ENCODE measurements around the gene RPS6KL1.

The RPS6KL1 gene

DNA sequence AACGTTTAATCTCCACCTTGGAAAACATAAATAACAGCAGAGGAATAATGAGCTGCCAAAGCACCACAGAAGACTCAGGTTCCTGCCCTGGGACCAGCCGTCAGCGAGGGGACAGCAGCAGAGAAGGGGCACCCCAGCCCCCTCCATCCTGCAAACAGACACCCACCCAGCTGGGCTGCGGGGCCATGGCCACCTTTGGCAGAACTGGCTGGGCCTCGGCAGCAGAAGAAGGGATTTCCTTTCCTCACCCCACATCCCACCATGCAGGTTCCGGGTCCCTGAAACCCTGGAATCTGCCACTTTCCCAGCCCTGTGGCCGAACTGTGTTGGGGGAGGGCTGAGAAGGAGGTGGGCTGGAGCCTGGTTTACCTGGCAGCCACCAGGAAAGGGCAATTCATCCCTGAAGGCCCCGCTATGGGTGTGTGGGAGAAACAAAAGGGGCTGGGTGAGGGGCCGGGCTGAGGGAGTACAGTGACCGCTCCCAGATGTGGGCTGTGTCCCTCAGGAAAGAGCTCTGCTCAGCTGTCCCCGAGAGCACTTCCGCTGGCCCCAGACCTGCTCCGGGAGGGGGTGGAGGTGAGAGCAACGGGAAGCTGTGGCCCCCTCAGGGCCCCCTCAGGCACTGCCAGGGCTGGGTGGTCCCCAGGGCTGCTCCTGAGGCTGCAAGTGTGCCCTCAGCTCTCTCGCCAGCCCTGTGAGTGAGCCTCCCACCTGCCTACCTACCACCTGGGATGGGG lies 28.6 kb upstream of the RPS6KL1 start:
- no peak for DNase-seq

DNA sequence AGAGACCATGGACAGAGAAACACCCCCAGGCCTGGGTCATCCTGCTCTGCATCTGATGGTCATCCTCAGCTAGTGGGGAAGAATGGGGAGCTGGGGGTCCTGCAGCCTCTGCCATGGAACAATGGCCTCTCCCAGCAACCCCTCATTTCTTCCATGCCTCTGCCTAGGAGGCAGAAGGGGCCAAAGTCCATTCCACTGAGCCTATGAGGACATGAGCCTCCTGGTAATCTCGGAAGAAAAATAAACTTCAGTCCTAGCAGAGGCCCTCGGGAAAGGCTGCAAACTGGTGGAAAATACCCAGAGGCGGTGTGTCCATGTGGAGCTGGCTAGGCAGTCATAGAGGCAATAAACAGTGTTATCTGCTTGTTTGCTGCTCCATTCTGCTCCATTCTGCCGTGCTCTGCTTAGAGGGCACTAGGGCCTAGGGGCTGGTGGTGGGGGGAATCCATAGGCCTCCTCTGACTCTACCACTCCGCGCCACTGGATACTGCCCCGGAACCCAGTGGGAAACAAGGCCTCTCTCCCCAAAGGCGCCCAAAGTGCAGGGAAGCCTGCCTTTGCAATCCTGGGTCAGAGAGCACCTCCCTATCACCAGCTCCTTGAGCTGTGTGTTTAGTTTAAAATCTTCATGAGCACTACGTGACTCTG lies 27.9 kb upstream of the RPS6KL1 start:
- no peak for DNase-seq

DNA sequence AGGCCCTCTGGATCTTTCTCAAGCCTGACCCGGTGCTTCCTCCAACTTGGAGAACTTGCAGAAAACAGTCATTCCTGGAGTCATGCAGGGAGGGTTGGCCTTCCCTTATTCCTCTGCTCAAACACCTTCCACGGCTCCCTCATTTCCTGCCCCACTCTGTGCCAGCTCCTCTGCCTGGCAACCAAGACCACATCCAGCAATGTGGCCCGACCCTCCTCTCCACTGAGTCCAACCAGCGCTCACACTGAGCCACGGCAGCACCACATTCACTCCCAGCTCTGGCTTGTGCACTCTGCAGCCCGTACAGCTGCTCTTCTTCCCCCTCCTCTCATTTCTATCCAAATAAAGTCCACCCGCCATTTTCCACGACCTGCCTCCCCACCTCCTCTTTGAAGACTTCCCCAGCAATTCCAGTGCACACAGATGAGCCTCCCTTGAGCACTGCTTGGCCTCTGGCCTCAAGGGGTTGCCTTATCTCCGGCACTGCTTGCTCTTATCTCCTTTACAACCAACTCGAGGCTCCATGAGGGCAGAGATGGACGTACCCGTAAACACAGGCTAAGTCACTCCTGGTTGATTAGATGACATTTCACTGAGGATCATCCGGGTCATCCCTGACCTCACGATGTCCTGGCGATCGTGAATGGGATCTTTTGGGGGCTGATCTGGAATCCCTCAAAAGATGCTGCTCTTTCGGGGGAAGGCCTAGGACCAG lies 27.0 kb upstream of the RPS6KL1 start:
- DNase-seq, result no peak

DNA sequence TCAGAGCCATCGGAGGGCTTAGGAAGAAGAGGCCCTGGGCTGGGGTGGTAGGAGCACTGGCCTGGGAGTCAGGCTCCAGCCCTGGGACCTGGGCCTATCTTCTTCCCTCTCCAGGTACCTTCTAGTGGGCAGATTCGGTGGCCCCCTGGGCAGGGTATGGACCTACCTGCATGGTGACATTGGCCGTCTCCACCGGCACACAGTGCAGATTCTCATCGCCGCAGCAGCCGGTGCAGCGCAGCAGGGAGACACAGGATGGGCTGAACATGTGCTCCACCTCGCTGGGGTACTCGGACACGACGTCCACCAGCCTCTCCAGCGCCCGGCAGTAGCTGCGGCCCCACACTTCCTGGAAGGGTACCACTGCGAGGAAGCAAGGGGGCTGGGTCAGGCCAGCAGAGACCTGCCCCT lies 26.1 kb upstream of the RPS6KL1 start:
- no peak for DNase-seq

DNA sequence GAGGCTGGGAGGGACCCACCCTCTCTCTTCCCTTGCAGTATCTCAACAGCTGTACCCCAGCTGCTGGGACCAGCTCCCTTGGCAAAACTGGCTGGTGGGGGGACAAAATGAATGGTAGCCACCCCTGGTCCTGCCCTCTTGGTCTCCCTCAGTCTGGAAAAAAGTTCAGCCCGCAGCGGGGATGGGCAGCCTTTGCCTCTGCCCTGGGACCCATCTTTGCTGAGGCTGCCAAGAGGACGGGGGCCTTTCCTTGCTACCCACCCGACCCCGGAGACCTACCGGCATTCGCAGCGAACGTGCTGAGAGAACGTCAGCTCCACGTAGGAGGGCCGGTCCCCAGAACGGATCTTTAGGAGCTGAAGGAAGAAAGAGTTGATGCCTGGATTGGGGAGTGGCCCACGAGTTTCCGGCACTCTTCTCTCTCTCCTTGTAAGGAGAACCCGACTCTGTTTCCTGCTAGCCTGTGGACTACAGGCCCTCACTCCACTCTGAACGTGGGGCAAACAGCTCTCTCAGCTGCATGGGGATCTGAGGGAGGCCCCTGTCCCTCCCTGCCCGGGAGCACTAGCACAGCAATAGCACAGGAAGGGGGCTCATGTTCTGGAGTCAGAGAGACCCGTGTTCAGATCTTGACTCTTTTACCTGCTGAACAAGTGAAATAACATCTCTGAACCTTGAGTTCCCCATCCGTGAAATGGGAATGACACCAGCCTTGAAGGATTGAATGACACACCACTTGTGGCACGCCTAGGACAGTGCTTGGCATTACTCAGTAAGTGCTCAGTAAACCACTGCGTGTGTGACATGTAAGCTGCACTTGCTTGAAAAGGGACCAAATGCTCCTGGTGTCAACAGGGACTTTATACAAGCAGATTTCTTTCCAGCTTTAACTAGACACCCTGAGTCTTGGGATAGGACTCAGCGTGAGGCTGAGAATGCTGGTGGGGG lies 25.4 kb upstream of the RPS6KL1 start:
- DNase-seq, result no peak

DNA sequence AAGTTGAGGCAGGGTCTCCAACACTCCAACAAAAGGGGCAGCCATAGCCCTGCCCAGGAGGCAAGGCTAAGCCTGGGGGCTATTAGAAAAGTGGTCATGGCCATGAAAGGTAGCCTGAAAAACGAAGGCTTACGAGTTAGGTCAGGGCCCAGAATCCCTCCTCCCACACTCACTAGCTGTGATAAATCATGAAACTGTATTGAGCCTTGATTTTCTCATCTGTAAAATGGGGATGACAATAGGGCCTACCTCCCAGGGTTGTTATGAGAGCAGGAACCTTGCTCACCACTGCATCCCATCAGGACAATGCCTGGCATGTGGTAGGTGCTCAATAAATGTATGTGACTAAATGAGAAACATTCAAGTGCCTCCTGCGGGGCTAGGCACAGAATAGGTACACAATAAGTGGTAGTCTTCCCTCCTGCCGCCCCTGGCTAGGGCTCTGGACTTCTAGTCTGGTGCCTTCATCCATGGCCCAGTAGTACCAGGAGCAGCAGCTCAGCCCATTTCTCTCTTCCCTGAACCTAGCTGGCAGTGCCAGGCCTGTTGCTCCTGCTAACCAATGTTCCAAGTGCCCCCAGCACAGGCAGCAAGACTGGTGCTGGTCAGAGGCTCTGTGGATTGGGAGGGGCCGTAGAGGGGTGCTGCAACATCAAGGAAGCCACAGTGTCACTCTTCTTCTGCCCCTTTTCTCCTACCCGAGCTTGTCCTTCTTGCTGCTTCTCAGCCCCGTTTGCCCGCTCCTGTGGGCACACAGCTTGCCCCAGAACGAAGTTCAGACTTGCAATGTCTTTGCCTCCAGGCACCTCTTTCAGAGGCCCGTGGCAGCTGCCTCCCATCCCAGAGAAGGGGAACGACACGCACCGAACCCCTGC lies 24.5 kb upstream of the RPS6KL1 start:
- DNase-seq, result no peak

DNA sequence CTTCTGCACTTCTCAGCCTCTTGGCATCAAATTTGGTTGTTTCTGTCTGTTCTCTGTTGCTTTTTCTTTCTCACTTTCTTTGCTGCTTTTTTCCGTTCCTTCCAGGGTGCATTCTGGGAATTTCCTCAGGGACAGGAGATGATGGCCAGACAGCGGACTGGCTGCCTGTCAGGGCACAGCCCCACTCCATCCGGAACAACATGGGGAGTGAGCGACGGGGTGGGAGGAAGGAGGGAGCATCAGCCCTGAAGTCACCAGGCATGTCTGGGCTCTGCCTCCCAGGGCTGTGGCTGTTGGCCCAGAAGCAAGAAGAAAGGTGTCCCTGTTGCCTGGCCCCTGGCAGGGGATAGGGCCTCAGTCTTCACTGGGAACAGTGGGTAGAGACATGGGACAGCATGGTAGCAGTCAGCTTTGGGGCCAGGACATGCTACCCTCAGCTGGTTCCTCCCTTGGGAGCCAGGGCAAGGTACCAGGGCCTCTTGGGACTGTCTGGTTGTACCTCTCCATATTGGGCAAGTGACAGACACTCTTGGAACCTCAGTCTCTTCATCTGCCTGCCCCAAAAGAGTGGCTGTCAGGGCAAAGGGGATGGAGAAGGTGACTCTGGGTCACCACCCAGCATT lies 23.7 kb upstream of the RPS6KL1 start:
- no peak for DNase-seq

DNA sequence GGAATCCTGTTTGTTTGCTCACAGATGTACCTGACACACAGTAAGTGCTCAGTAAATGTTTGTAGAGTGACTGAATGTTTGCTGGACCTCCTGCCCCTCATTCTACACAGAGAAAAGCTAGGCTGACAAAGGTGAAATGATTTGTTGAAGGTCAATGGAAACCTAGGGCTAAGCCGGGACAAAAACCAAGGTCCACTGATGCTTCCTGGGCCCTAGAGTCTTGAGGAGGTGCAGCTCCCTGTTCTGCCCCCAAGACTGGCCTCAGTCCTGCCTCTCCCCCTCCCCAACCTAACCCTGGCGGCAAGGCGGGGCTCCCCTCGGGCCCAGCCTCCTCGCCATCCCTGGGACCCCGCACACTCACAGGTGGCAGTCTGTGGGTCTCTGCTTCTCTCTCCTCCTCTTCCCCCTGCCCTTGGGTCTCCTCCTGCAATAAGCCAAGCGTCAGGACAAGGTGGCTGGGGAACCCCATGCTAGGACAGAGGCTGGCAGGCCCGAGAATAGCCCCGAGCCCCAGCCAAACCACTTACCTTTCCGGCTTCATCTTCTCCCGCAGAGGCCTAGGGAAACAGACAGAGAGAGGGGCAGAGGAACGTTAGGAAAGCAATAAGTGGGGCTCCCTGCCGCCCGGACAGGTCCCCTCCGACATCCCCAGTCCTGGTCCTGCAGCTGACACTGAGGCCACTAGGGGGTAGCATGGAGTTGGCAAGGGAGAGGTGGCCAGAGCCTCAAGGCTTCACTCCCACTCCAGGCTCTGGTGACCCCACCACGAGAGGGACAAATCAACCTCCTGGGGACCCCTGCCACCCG lies 23.0 kb upstream of the RPS6KL1 start:
- peak; percentile 67 for DNase-seq

DNA sequence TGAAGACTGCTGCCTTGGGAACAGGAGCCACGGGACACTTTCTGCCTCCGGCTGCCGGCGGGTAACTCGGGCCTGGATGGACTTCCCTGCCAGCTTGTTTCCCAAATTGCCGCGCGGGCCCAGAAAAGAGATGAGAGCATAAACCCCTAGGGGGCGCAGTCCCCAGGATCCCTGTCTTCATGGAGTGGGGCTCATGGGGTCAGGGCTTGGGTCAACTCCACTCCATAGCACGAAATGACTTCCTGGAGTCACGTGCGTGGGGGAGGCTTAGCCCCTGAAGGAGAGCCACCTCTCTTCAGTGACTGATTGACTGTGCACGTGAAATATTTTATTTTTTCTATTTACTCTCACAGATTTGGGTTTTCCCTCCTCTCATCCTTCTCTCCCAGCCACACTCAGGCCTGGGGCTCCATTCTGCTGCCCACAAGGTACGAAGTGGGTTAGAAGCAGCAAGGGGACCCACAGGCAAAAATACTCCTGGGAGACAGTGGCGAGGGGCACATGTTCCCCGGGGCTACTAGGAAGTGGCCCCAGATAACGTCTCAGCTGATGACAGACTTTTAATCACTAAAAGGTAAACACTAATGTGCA lies 22.3 kb upstream of the RPS6KL1 start:
- no peak for DNase-seq

DNA sequence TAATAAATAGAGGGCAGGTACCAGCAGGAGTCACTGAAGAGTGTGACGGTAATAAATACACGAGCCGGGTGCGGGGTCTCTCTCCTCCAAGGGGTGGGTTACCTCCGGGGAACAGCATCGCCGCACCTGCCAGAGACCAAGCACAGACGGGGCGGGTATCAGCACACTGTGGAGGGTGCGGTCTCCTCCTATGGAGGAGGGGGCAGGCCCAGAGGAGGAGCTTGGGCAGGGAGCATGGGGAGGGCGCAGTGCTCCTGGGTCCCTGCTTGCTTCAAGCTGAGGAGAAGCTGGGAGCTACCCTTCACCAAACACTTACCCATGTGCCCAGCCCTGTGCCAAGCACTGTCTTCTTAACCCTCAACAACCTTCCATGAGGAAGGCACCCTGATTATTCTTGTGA lies 19.5 kb upstream of the RPS6KL1 start:
- no peak for DNase-seq

DNA sequence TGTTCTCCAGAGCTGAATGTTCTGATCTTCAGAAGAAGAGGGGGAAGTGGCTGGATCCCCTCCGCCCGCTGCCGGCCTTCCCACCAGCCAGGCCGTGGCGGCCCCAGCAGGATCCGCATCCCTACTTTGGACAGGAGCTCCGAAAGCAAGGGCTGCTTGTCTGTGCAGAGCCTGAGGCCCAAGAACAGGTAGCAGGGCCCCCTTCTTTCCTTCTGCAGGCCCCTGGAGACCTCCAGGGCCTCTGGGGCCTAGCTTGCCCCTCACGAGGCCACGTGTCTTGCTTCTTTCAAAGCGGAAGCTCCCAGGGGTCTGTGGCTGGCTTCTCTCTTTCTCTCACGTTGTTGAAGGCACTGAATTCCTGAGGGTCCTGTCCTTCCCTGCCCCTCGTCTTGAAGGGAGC lies 19.1 kb upstream of the RPS6KL1 start:
- no peak for DNase-seq

DNA sequence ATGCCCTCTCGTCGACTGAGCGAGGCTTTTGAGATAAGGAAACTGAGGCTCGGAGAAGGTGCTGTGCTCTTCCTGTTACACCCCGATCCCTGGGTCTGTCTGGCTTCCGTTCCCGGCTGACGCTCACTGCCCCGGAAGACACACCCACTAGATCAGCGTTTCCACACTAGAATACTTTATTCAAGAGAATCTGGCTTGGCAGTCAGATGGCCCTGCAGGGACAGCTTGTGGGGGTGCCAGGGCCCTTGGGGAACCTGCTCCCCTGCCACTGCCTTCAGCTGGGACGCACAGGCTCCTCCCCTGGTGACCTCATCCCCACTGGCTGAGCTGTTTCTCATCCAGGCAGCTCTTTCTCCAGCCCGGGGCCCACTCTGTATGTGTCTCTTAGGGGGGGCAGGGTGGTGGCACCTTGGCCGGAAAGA lies 18.6 kb upstream of the RPS6KL1 start:
- DNase-seq, result peak; percentile 37

DNA sequence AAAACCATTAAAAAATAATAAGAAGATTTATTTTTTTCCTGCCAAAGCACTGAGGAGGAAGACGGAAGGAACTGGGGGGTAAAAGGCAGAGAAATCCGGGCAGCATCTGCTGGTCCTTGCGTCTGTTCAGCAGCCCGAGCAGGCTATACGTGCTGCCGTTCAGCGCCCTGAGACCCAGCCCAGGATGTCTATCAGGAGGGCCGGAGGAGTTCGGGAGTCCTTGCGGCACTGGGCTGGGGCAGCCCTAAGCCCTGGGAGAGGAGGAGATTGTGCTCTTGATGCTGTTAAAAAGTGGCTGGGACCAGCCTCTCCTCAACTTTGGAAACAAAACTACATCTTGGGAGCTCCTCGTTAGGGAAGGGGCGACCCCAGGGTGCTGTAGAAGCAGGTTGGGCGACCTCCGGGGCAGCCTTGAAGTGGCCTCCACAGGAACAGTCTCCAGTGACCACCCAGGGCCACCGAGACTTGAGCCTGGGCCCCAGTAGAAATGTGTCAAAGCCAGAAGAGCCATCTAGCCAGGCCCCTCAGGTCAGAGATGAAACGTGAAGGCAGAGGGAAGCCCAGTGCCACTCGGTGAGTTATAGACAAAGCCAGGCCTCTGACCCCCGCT lies 18.0 kb upstream of the RPS6KL1 start:
- no peak for DNase-seq

DNA sequence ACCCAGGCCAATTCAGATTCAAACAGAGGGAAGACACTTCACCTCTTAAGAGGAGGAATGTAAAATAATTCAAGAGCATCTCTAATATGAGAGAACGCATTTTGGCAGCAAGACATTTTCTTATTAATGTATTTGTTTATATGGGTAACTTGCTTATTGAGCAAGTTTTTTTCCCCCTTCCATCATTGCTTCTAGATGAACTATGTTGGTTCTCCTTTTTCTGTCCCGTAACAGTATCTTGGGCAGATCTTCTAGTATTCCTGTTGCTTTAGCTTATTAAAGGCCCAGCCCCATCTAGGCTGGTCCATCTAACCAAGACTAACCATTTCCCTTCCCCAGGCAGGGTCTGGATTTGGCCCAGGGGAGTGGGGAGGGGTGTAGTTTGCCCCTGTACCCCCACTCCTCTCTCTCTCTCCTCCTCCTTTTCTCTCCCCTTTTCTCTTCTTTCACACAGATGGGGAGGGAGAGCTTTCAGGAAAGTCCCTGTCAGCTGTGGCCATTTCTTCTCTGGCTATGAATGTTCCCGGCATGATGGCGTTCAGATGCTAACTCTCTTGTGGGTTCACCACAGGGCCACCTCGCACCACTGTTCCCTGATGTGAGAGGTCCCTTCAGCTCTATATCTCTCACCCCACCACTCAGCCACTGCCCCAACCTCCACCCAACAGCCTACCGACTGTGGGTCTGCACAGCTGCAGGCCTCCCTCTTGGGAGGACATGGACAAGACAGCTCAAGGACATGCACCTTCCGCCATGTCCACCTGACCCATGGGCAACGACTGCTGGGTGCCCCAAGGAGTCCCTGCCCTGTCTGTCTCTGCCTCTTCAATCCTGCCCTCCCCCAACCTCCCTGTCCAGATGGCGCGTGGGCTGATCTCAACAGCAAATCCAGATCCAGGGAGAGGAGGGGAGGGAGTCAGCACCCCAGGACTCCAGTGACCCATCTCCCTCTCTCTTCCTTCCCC lies 15.8 kb upstream of the RPS6KL1 start:
- no peak for DNase-seq

DNA sequence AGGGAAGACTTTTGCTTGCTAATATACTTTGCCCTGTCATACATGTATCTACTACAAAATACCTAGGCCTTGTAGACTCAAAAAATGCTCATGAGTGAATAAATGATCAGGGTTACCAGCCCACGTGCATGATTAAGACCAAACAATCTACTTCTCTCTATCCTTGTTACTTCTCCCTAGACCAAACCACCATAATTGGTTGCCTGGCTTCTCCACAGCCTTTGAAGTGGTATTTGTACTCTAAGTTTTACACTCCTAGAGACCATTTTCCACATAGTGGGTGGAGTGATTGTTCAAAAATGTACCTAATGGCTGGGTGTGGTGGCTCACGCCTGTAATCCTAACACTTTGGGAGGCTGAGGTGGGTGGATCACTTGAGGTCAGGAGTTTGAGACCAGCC lies 14.1 kb upstream of the RPS6KL1 start:
- no peak for DNase-seq

DNA sequence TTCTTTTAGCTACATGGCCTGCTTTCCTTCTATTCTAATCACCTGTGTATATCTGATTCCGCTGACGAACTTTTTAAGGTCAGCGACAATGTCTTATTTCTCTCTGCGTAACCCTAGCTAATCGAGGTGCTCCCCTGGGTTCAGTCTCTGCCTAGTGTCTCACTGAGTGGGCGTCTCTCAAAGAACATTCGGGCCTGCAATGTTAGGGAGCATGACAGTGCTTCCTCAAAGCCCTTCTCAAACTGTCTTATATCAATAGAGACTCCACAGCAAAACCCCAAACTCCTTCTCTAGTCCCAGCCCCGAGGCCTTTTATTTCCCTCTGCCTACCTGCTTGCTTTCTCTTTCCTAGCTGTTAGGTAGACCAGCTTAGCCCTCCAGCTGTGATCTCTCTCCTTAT lies 13.7 kb upstream of the RPS6KL1 start:
- DNase-seq, result no peak

DNA sequence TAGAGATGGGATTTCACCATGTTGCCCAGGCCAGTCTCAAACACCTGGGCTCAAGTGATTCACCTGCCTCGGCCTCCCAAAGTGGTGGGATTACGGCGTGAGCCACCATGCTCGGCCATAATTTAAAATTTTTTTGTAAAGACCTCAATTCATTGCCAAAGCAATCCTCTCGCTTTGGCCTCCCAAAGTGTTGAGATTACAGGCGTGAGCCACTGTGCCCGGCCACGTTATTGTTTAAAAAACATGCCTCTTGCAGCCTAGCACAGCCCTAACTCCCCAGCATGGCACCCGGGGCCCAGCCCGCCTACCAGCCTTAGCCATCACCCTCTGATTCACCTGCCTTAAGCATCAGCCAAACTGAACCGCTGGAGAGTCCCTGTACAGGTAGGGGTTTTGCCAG lies 13.1 kb upstream of the RPS6KL1 start:
- no peak for DNase-seq

DNA sequence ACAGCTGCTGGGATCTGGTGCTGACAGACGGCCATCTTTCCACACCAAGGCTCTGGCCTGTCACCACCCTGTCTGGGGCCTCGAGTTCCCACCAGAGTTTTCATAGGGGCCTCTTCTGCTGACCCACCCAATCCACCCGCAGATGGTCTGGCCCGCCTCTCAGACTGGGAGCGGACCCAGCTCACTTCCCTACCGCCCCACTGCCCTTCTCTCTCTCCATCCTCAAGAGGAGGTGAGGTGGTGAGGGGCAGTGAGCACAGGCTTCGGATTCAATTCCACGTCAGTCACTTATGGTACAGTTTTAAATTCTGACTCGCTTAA lies 12.3 kb upstream of the RPS6KL1 start:
- no peak for DNase-seq
